Pancreas (tissue), 10 donors: ENCODE data around the gene EPHA6. TPM values are rescaled to one million over a fixed set of nuclear protein-coding genes. Genes with fewer than 3 reads are reported as not detected.

Source experiments
- ATAC-seq, 4 donors: fragments of 200-7000 bp; cut with Tn5 transposase; one replicate each; pipeline versions ENCODE4 v1.8.0 to v1.9.1; 2020; ENCODE audit warnings: mild to moderate bottlenecking in 4 of 4, moderate library complexity in 4 of 4
- DNase-seq, 6 donors: peaks; one replicate each; pipeline ENCODE4 v3.0.0-alpha.2; 2020
- FAIRE-seq: peaks from 2 replicates; lab custom pipeline; 2012; peaks lifted over from hg19 to GRCh38; lab: Jason Lieb, UNC
- H3K27ac ChIP-seq, 4 donors: fragments of 200-600 bp; sonication (generic); 1 replicate in 3 of 4; 2 replicates in 1 of 4; pipeline versions ENCODE4 v1.5.0 to v1.8.0; 2020
- H3K27me3 ChIP-seq, 4 donors: fragments of 200-600 bp; one replicate each; pipeline ENCODE4 v1.8.0; 2021
- H3K36me3 ChIP-seq, 3 donors: fragments of 200-600 bp; sonication (generic) in 1 of 3; one replicate each; pipeline versions ENCODE4 v1.5.0 to v1.8.0; 2020 to 2021
- H3K4me1 ChIP-seq, 3 donors: fragments of 200-600 bp; one replicate each; pipeline ENCODE4 v1.8.0; 2021
- H3K4me3 ChIP-seq, 4 donors: fragments of 200-600 bp; sonication (generic) in 2 of 4; one replicate each; pipeline versions ENCODE4 v1.5.0 to v1.8.0; 2020 to 2021
- H3K9me3 ChIP-seq, 4 donors: fragments of 200-600 bp; one replicate each; pipeline ENCODE4 v1.8.0; 2021
- WGBS, 2 donors: extraction: QIAGEN DNeasy Blood & Tissue Kit; methylation state at CpG; one replicate each; pipeline ENCODE4 v1.1.7; 2013; 5-methylcytosine and 5-hydroxymethylcytosine counted together
- intact Hi-C, 3 donors: fragments of 100-400 bp; cut with DNase I; formaldehyde crosslinking; loops; one replicate each; pipeline versions ENCODE4 v1.11.1 to v1.14.2; 2022
- polyA plus RNA-seq, 2 donors: library from polyadenylated mRNA; stranded (reverse); fragments of 200-250 nt; gene quantifications; one replicate each; pipeline ENCODE4 v1.2.3, GENCODE V29; 2013
- total RNA-seq, 6 donors: library from RNA; stranded (reverse); fragmentation: NEBNext Ultra II Directional in 4 of 6; extraction: Animal tissue kit (Norgen Biotek cat#: 25700) in 4 of 6; gene quantifications; one replicate each; pipeline versions ENCODE4 v1.2.1 to v1.2.4, GENCODE V29; 2021 to 2023
- TF ChIP-seq, protein P1 (sequence below), 4 donors: fragments of 200-600 bp; sonication (generic) in 3 of 4; IDR thresholded peaks; one replicate each; pipeline versions ENCODE4 v1.5.0 to v1.8.0; 2021; ENCODE audit warnings: antibody characterized with exemption in 4 of 4
- donor health status: healthy with polysubstance abuse.
- donor health status: DM: no; HTN: no; CAD: no; lungs with moderate emphysema.
- donor health status: DM: no; HTN: no; CAD: no.
- donor health status: control.
- donor health status: control.
- donor health status: Bipolar disorder and iron deficiency.
- donor health status: DM: yes; HTN: yes; CAD: no.
- donor health status: DM: no; HTN: no; CAD: no.
- donor health status: DM: no; HTN: no; CAD: no.
- donor health status: DM: yes; HTN: yes; CAD: no.

EPHA6 gene
- total and polyA plus RNA-seq, 8 donors, result 0.15 to 1.1 (median 0.57) TPM

DNA sequence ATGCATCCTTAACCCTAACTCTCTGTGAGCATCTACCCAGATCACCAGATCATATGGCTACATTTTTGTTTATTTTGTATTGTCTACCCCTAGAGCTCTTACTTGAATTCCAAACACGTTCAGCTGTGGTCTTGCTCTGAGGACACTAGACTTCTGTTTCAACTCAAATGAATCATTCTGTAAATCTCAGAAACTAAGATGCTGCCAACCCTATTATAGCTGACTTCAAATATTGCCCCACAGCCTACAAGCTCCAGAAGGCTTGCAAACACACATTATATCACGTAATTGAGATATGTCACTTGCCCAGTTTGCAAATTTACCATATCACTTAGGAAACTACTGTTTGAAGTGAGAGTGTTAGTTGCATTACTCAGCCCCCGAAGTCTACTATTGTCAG, 524.0 kb downstream of the EPHA6 start:
- Histone ChIP-seq H3K4me1 (no peaks in the 10 kb centered on the region), H3K36me3 (no peaks in the 10 kb centered on the region), H3K4me3 (no peak overlapping the region), H3K9me3 (no peaks in the 10 kb centered on the region), H3K27me3 (no peaks in the 10 kb centered on the region), H3K27ac (no peak overlapping the region)
- intact Hi-C loops, result no loop called here
- ATAC-seq (no peak), DNase-seq (no peak), FAIRE-seq (no peak)
- 46 to 58% methylated on average over 3 of the region's 3 CpGs for WGBS, 2 donors
- TF ChIP-seq, protein P1, sequence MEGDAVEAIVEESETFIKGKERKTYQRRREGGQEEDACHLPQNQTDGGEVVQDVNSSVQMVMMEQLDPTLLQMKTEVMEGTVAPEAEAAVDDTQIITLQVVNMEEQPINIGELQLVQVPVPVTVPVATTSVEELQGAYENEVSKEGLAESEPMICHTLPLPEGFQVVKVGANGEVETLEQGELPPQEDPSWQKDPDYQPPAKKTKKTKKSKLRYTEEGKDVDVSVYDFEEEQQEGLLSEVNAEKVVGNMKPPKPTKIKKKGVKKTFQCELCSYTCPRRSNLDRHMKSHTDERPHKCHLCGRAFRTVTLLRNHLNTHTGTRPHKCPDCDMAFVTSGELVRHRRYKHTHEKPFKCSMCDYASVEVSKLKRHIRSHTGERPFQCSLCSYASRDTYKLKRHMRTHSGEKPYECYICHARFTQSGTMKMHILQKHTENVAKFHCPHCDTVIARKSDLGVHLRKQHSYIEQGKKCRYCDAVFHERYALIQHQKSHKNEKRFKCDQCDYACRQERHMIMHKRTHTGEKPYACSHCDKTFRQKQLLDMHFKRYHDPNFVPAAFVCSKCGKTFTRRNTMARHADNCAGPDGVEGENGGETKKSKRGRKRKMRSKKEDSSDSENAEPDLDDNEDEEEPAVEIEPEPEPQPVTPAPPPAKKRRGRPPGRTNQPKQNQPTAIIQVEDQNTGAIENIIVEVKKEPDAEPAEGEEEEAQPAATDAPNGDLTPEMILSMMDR (IDR thresholded peaks at IDR 0.05), result no peak

DNA sequence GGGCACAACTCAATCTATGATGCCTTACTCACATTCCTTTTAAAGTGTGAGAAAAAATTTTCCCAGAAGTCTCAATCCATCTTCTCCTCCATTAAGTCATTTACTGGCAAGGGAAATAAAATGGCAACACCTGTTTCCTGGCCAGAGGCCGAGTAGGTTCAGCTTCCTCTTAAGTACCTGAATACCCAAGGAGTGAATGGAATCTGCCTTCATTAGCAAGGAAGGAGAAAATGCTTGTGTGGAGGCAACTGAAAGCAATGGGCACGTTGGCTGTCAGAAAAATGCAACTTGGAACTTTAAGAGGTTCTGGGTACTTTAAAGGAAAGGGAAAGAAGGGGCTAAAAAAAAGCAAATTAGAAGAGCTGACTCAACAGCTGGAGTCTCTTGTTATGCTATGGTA, 526.5 kb downstream of the EPHA6 start:
- WGBS, 2 donors, result 28 to 44% methylated on average over 2 of the region's 2 CpGs
- H3K4me3 ChIP-seq, result no peak overlapping the region
- no peaks in the 10 kb centered on the region for H3K4me1 ChIP-seq
- no peak overlapping the region for H3K27ac ChIP-seq
- no peaks in the 10 kb centered on the region for H3K9me3 ChIP-seq
- no peak for DNase-seq
- no peaks in the 10 kb centered on the region for H3K27me3 ChIP-seq
- FAIRE-seq, result no peak
- intact Hi-C loops, result no loop called here
- TF ChIP-seq, protein P1 (IDR thresholded peaks at IDR 0.05), result no peak
- ATAC-seq, result no peak
- no peaks in the 10 kb centered on the region for H3K36me3 ChIP-seq

DNA sequence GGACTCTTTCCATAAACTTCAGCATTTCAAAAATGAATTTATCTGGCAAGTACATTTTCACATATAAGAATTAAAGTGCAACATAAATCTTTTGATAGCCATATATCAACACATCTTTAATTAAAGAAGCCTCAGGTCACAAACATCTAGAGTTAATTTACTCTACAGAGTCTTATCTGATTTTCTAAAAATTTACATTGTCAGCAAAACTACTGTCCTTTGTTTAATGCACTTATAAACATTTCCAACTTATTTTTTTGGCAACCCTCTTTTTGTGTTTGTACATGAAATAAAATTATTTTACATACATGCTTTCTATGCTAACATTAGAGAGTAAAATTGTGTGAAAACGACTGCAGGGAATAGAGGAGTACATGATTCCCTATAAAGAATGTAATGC, 533.4 kb downstream of the EPHA6 start:
- Histone ChIP-seq H3K27ac (no peak overlapping the region), H3K36me3 (no peaks in the 10 kb centered on the region), H3K4me3 (no peak overlapping the region), H3K4me1 (no peaks in the 10 kb centered on the region), H3K9me3 (no peaks in the 10 kb centered on the region), H3K27me3 (no peaks in the 10 kb centered on the region)
- no peak for DNase-seq
- TF ChIP-seq, protein P1 (IDR thresholded peaks at IDR 0.05), result no peak
- WGBS, 2 donors, result 18 to 25% methylated on average over 1 of the region's 1 CpG
- FAIRE-seq, result no peak
- no peak for ATAC-seq
- intact Hi-C loops, result no loop called here

DNA sequence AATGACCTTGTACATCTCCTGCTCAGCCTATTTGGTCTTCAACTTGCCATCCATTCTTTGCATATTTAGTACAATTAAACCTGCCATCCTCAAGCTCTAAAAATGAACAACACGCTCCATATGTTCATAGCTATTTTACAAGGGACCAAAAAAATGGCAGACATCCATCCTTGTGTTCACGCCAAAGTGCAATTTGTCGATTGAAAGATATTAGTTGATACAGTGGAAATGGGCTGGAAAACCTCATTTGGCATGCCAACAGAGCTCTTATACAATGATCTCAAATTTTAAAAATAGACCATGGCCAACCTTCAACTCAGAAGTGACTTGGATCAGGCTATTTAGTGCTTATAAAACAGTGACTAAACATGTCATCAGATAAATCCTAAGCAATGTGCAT, 536.6 kb downstream of the EPHA6 start:
- no peaks in the 10 kb centered on the region for H3K4me1 ChIP-seq
- WGBS, 2 donors, result 73 to 85% methylated on average over 3 of the region's 3 CpGs
- TF ChIP-seq, protein P1 (IDR thresholded peaks at IDR 0.05), result no peak
- no peak overlapping the region for H3K27ac ChIP-seq
- H3K36me3 ChIP-seq, result no peaks in the 10 kb centered on the region
- H3K9me3 ChIP-seq, result no peaks in the 10 kb centered on the region
- ATAC-seq (no peak), DNase-seq (no peak), FAIRE-seq (no peak)
- intact Hi-C loops, result no loop called here
- no peak overlapping the region for H3K4me3 ChIP-seq
- no peaks in the 10 kb centered on the region for H3K27me3 ChIP-seq

DNA sequence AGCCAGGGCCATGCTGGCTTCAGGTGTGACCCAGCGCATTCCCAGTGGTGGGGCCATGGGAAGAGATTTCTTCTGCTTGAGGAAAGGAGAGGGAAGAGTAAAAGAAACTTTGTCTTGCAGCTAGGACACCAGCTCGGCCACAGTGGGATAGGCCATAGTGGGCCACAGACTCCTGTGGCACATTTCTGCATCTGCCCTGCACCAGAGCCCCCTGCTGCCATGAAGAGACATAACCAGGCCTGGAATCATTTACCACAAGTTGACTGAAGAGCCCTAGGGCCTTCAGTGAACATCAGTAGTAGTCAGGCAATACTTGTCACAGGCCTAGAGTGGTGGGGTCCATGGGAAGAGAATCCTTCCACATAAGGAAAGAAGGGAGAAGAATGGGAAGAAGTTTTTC, 538.8 kb downstream of the EPHA6 start:
- Histone ChIP-seq H3K4me1 (no peaks in the 10 kb centered on the region), H3K36me3 (no peaks in the 10 kb centered on the region), H3K27me3 (no peaks in the 10 kb centered on the region), H3K4me3 (no peak overlapping the region), H3K9me3 (no peaks in the 10 kb centered on the region), H3K27ac (no peak overlapping the region)
- TF ChIP-seq, protein P1 (IDR thresholded peaks at IDR 0.05), result no peak
- ATAC-seq (no peak), FAIRE-seq (no peak), DNase-seq (peak in 1 of 6 donors; percentile 27)
- intact Hi-C loops, result no loop called here
- WGBS, 2 donors, result 65 to 79% methylated on average over 2 of the region's 2 CpGs
